Caco-2 (cell line): ENCODE measurements around the gene SLCO6A1. TPM values are rescaled to one million over a fixed set of nuclear protein-coding genes. Genes with fewer than 3 reads are reported as not detected.

ENCODE experiments used
- BruUV-seq: library from RNA; stranded (reverse); fragments of 400-500 nt; replicated peaks from 2 replicates; lab custom pipeline; 2021; lab: Mats Ljungman, UMichigan
- CTCF ChIA-PET: fragments of 300-600 bp; sonication (Branson Sonifier 250); formaldehyde crosslinking; loops from one replicate; lab custom pipeline; 2022; ENCODE audit warnings: antibody characterized with exemption; lab: Charles Lee
- POLR2A ChIA-PET: fragments of 300-600 bp; sonication (Branson Sonifier 250); formaldehyde crosslinking; loops from one replicate; lab custom pipeline; 2022; ENCODE audit warnings: antibody characterized with exemption; lab: Charles Lee
- DNase-seq, 2 experiments: peaks; one replicate each; pipeline versions ENCODE4 v3.0.0 to v3.0.0-alpha.2; 2020 to 2022
- H3K27me3 ChIP-seq: replicated peaks from 2 replicates; pipeline ENCODE4 v1.6.0; 2011; ENCODE audit warnings: low read length; ENCODE audit not compliant: control insufficient read depth, insufficient read depth
- H3K36me3 ChIP-seq: 2 replicates; pipeline ENCODE4 v1.5.1; 2011; ENCODE audit warnings: low read length; ENCODE audit not compliant: control insufficient read depth, insufficient read depth
- H3K4me1 ChIP-seq: fragments of 250-450 bp; sonication (Bioruptor Pico); 2 replicates; pipeline ENCODE4 v1.5.1; 2020; ENCODE audit warnings: mild to moderate bottlenecking
- H3K4me3 ChIP-seq: 2 replicates; pipeline ENCODE4 v1.5.1; 2011; ENCODE audit warnings: low read depth, mild to moderate bottlenecking, control low read depth, low read length
- H3K9me3 ChIP-seq: fragments of 250-450 bp; sonication (Bioruptor Pico); 2 replicates; pipeline ENCODE4 v1.5.1; 2020; ENCODE audit warnings: mild to moderate bottlenecking, moderate library complexity
- H3K27ac Mint-ChIP-seq: one replicate; pipeline ENCODE4 v1.8.0; 2022; ENCODE audit warnings: mixed read lengths; ENCODE audit not compliant: unreplicated experiment
- H3K27me3 Mint-ChIP-seq: one replicate; pipeline ENCODE4 v1.8.0; 2022; ENCODE audit warnings: mixed read lengths; ENCODE audit not compliant: insufficient read depth, unreplicated experiment
- H3K36me3 Mint-ChIP-seq: one replicate; pipeline ENCODE4 v1.8.0; 2022; ENCODE audit warnings: mild to moderate bottlenecking, mixed read lengths; ENCODE audit not compliant: insufficient read depth, unreplicated experiment
- H3K4me1 Mint-ChIP-seq: one replicate; pipeline ENCODE4 v1.8.0; 2022; ENCODE audit warnings: low read depth, mixed read lengths; ENCODE audit not compliant: unreplicated experiment
- H3K4me3 Mint-ChIP-seq: one replicate; pipeline ENCODE4 v1.8.0; 2022; ENCODE audit warnings: mild to moderate bottlenecking, moderate library complexity, mixed read lengths; ENCODE audit not compliant: unreplicated experiment
- H3K9me3 Mint-ChIP-seq: one replicate; pipeline ENCODE4 v1.8.0; 2022; ENCODE audit warnings: mixed read lengths; ENCODE audit not compliant: unreplicated experiment
- intact Hi-C: fragments of 100-400 bp; cut with micrococcal nuclease; formaldehyde crosslinking; loops from one replicate; pipeline ENCODE4 v1.10.0; 2022; ENCODE audit not compliant: unreplicated experiment
- total RNA-seq: library from RNA; stranded (reverse); gene quantifications from 2 replicates; pipeline ENCODE4 v1.2.3, GENCODE V29; 2022
- TF ChIP-seq, protein P1 (sequence below), 2 experiments: fragments of 200-600 bp in 1 of 2; IDR thresholded peaks; 1 replicate in 1 of 2; 2 replicates in 1 of 2; pipeline versions ENCODE4 v1.5.1 to v1.8.0; 2011 to 2022; ENCODE audit warnings: antibody characterized with exemption in 1 of 2, control low read depth in 1 of 2, inconsistent platforms in 1 of 2, low read depth in 1 of 2, low read length in 1 of 2, mild to moderate bottlenecking in 1 of 2, moderate library complexity in 1 of 2; ENCODE audit not compliant: insufficient read depth in 1 of 2, severe bottlenecking in 1 of 2, unreplicated experiment in 1 of 2

SLCO6A1 gene
- total RNA-seq, 1 experiment from 2014 or later, result not detected

DNA sequence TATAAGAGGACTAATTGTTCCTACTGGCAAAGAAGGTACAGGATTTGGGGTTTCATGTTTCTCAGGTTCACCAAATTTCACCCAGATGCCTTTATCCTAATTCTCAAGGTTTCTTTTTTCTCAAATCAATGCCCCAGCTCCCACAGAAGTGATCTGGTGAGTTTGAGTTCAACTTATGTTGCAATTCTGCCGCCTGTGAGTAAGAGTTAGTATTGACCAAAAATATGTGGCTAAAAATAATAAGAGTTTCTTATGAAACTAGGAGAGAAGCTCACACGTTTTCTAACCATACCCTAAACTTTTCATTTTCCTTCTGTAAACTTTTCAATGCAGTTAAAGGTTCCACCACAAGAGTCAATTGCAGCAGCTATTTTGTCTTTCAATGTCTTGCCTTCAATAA, 15.1 kb downstream of the SLCO6A1 start:
- H3K4me3 Mint-ChIP-seq, result no peak overlapping the region
- H3K4me1 Mint-ChIP-seq, result no peaks in the 10 kb centered on the region
- Histone ChIP-seq H3K4me3 (no peak overlapping the region), H3K4me1 (no peaks in the 10 kb centered on the region), H3K36me3 (no peaks in the 10 kb centered on the region), H3K9me3 (no peaks in the 10 kb centered on the region), H3K27me3 (no peaks in the 10 kb centered on the region)
- intact Hi-C loops, result no loop called here
- no peaks in the 10 kb centered on the region for H3K9me3 Mint-ChIP-seq
- no peak overlapping the region for H3K27ac Mint-ChIP-seq
- H3K27me3 Mint-ChIP-seq, result no peaks in the 10 kb centered on the region
- TF ChIP-seq, protein P1, sequence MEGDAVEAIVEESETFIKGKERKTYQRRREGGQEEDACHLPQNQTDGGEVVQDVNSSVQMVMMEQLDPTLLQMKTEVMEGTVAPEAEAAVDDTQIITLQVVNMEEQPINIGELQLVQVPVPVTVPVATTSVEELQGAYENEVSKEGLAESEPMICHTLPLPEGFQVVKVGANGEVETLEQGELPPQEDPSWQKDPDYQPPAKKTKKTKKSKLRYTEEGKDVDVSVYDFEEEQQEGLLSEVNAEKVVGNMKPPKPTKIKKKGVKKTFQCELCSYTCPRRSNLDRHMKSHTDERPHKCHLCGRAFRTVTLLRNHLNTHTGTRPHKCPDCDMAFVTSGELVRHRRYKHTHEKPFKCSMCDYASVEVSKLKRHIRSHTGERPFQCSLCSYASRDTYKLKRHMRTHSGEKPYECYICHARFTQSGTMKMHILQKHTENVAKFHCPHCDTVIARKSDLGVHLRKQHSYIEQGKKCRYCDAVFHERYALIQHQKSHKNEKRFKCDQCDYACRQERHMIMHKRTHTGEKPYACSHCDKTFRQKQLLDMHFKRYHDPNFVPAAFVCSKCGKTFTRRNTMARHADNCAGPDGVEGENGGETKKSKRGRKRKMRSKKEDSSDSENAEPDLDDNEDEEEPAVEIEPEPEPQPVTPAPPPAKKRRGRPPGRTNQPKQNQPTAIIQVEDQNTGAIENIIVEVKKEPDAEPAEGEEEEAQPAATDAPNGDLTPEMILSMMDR (IDR thresholded peaks at IDR 0.05; ENCODE audit: insufficient read depth in 1 of 2, low read depth in 1 of 2, low read length in 1 of 2, severe bottlenecking in 1 of 2, unreplicated experiment in 1 of 2), result no peak
- POLR2A ChIA-PET, result no interaction called here
- CTCF ChIA-PET, result no interaction called here
- DNase-seq, result no peak
- H3K36me3 Mint-ChIP-seq, result no peaks in the 10 kb centered on the region
- no TSS peak for BruUV-seq

DNA sequence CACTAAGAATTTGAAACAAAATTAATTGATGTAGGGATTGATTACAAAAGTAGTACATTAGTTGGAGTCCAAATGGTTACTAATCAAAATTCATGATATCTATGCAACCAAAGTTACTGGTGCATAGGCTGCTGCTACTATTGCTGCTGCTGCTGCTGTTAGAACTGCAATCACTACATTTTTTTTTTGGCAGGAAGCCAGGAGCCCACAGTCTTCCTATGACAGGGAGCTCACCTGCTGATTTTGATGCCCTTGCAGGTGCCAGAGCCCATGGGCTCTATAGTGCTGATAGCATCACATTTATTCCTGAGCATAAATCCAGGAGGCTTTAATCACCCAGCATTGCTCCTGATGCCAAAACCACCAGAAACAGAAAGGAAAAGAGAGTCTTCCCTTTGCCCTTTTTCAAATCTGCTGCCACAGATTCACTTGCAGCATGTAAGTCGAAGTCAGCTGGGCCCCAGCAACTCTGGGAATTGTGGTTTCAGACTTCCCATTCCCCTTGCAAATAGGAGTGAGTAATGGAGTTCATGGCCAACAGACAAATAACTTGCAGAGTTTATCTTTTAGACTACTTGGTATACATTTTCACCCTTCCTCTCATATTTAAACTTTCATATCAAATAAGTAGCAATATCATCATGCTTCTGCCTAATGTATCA, 17.6 kb downstream of the SLCO6A1 start:
- CTCF ChIA-PET, result no interaction called here
- no peaks in the 10 kb centered on the region for H3K36me3 Mint-ChIP-seq
- BruUV-seq, result no TSS peak

DNA sequence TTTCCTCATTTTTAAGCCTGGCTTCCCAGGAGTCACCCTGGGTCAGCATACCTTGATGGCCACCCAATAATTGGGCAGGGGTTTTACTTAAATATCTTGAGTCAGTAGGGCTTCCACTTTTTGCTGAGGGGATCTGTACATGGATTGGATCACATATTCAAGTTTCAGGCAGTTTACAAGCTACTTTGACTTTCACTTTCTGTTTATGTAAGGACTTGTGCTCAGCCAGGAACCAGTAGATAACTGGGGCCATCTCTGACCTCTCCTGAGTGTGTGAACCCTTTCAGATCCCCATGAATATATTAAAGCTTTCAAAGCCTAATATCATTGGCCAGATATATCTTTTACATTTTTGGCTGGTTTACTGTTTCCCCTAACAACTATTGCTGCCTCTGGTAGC, 45.1 kb downstream of the SLCO6A1 start:
- intact Hi-C loops, result loop anchor here (5.0 kb wide), 1 partner anchor 109 kb away; no protein-coding TSS in a partner anchor
- no TSS peak for BruUV-seq
- Mint-ChIP-seq H3K27me3 (no peaks in the 10 kb centered on the region), H3K27ac (no peak overlapping the region), H3K9me3 (no peaks in the 10 kb centered on the region), H3K36me3 (no peaks in the 10 kb centered on the region), H3K4me1 (no peaks in the 10 kb centered on the region), H3K4me3 (no peak overlapping the region)
- H3K27me3 ChIP-seq, result no peaks in the 10 kb centered on the region
- POLR2A ChIA-PET, result no interaction called here
- H3K36me3 ChIP-seq, result no peaks in the 10 kb centered on the region
- H3K4me1 ChIP-seq, result no peaks in the 10 kb centered on the region
- H3K4me3 ChIP-seq, result no peak overlapping the region
- no peak for DNase-seq
- H3K9me3 ChIP-seq, result no peaks in the 10 kb centered on the region
- CTCF ChIA-PET, result no interaction called here
- TF ChIP-seq, protein P1 (IDR thresholded peaks at IDR 0.05; ENCODE audit: insufficient read depth in 1 of 2, low read depth in 1 of 2, low read length in 1 of 2, severe bottlenecking in 1 of 2, unreplicated experiment in 1 of 2), result no peak

More for the DNA sequence above, 17.6 kb downstream of the SLCO6A1 start:
- TF ChIP-seq, protein P1 (IDR thresholded peaks at IDR 0.05; ENCODE audit: insufficient read depth in 1 of 2, low read depth in 1 of 2, low read length in 1 of 2, severe bottlenecking in 1 of 2, unreplicated experiment in 1 of 2), result no peak
- no peak overlapping the region for H3K4me3 ChIP-seq
- Mint-ChIP-seq H3K4me1 (no peaks in the 10 kb centered on the region), H3K9me3 (no peaks in the 10 kb centered on the region), H3K27me3 (no peaks in the 10 kb centered on the region), H3K27ac (no peak overlapping the region), H3K4me3 (no peak overlapping the region)
- H3K9me3 ChIP-seq, result no peaks in the 10 kb centered on the region
- no peaks in the 10 kb centered on the region for H3K4me1 ChIP-seq
- POLR2A ChIA-PET, result no interaction called here
- intact Hi-C loops, result no loop called here
- H3K36me3 ChIP-seq, result no peaks in the 10 kb centered on the region
- no peaks in the 10 kb centered on the region for H3K27me3 ChIP-seq
- no peak for DNase-seq
